Measurements from ENCODE around the gene C16orf89. TPM values are rescaled to one million over a fixed set of nuclear protein-coding genes. Genes with fewer than 3 reads are reported as not detected.

C16orf89 gene
- total and polyA plus RNA-seq, 10 of the 15 experiments (the other 5 are each of a cell fraction or from before 2014, with no cell fraction given): not detected

DNA sequence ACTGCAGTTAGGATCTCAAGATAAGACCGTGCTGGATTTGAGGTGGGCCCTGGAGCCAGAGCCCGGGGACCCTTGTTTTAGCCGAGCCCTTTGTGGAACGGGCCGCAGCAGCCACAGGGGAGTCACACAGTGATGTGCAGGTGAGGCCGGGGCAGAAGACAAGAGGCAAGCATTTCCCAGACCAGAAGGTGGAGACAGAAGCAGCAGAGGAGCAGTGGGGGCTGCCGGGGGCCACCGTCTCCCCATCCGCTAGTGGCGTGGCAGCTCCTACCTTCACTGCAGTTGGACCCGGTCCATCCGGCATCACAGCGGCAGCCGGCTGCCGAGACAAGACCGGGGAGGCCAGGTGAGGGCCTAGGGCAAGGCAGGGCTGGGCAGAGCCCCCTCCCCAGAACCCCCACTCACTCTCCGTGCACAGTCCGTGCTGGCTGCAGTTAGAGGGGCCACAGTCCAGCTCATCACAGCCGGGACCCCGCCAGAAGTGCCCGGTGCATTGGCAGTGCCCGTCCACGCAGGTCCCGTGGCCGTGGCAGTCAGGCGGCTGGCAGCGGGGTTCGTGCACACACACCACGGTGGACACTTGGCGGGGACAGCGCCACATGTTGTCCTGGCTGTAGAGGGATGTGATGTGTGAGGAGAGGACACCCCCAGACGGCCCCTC is 38.1 kb downstream of the C16orf89 start (continued):
- TF ChIP-seq, protein P1, sequence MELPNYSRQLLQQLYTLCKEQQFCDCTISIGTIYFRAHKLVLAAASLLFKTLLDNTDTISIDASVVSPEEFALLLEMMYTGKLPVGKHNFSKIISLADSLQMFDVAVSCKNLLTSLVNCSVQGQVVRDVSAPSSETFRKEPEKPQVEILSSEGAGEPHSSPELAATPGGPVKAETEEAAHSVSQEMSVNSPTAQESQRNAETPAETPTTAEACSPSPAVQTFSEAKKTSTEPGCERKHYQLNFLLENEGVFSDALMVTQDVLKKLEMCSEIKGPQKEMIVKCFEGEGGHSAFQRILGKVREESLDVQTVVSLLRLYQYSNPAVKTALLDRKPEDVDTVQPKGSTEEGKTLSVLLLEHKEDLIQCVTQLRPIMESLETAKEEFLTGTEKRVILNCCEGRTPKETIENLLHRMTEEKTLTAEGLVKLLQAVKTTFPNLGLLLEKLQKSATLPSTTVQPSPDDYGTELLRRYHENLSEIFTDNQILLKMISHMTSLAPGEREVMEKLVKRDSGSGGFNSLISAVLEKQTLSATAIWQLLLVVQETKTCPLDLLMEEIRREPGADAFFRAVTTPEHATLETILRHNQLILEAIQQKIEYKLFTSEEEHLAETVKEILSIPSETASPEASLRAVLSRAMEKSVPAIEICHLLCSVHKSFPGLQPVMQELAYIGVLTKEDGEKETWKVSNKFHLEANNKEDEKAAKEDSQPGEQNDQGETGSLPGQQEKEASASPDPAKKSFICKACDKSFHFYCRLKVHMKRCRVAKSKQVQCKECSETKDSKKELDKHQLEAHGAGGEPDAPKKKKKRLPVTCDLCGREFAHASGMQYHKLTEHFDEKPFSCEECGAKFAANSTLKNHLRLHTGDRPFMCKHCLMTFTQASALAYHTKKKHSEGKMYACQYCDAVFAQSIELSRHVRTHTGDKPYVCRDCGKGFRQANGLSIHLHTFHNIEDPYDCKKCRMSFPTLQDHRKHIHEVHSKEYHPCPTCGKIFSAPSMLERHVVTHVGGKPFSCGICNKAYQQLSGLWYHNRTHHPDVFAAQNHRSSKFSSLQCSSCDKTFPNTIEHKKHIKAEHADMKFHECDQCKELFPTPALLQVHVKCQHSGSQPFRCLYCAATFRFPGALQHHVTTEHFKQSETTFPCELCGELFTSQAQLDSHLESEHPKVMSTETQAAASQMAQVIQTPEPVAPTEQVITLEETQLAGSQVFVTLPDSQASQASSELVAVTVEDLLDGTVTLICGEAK (IDR thresholded peaks at IDR 0.05; ENCODE audit: borderline replicate concordance): no peak
- TF ChIP-seq NFYA (IDR thresholded peaks at IDR 0.05; ENCODE audit: borderline replicate concordance, low read depth, low read length) (no peak), MYC (IDR thresholded peaks at IDR 0.05; ENCODE audit: insufficient read depth, insufficient read length, insufficient replicate concordance, low read length, severe bottlenecking) (no peak), KAT2A (conservative IDR thresholded peaks at IDR 0.05; ENCODE audit: control insufficient read depth, low read depth, low read length) (no peak), NR2C2 (IDR thresholded peaks at IDR 0.05; ENCODE audit: borderline replicate concordance, control insufficient read depth, insufficient read length, low read depth) (no peak)
- TF ChIP-seq, protein P2, sequence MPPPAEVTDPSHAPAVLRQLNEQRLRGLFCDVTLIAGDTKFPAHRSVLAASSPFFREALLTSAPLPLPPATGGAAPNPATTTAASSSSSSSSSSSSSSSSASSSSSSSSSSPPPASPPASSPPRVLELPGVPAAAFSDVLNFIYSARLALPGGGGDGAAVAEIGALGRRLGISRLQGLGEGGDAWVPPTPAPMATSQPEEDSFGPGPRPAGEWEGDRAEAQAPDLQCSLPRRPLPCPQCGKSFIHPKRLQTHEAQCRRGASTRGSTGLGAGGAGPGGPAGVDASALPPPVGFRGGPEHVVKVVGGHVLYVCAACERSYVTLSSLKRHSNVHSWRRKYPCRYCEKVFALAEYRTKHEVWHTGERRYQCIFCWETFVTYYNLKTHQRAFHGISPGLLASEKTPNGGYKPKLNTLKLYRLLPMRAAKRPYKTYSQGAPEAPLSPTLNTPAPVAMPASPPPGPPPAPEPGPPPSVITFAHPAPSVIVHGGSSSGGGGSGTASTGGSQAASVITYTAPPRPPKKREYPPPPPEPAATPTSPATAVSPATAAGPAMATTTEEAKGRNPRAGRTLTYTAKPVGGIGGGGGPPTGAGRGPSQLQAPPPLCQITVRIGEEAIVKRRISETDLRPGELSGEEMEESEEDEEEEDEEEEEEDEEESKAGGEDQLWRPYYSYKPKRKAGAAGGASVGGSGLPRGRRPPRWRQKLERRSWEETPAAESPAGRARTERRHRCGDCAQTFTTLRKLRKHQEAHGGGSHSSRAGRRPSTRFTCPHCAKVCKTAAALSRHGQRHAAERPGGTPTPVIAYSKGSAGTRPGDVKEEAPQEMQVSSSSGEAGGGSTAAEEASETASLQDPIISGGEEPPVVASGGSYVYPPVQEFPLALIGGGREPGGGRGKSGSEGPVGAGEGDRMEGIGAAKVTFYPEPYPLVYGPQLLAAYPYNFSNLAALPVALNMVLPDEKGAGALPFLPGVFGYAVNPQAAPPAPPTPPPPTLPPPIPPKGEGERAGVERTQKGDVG (CRISPR knock-in tag; IDR thresholded peaks at IDR 0.05): no peak
- TF ChIP-seq, protein P3, sequence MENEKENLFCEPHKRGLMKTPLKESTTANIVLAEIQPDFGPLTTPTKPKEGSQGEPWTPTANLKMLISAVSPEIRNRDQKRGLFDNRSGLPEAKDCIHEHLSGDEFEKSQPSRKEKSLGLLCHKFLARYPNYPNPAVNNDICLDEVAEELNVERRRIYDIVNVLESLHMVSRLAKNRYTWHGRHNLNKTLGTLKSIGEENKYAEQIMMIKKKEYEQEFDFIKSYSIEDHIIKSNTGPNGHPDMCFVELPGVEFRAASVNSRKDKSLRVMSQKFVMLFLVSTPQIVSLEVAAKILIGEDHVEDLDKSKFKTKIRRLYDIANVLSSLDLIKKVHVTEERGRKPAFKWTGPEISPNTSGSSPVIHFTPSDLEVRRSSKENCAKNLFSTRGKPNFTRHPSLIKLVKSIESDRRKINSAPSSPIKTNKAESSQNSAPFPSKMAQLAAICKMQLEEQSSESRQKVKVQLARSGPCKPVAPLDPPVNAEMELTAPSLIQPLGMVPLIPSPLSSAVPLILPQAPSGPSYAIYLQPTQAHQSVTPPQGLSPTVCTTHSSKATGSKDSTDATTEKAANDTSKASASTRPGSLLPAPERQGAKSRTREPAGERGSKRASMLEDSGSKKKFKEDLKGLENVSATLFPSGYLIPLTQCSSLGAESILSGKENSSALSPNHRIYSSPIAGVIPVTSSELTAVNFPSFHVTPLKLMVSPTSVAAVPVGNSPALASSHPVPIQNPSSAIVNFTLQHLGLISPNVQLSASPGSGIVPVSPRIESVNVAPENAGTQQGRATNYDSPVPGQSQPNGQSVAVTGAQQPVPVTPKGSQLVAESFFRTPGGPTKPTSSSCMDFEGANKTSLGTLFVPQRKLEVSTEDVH (IDR thresholded peaks at IDR 0.05; ENCODE audit: low read depth, partially characterized antibody): no peak
- TF ChIP-seq, protein P4, sequence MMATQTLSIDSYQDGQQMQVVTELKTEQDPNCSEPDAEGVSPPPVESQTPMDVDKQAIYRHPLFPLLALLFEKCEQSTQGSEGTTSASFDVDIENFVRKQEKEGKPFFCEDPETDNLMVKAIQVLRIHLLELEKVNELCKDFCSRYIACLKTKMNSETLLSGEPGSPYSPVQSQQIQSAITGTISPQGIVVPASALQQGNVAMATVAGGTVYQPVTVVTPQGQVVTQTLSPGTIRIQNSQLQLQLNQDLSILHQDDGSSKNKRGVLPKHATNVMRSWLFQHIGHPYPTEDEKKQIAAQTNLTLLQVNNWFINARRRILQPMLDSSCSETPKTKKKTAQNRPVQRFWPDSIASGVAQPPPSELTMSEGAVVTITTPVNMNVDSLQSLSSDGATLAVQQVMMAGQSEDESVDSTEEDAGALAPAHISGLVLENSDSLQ (IDR thresholded peaks at IDR 0.05): no peak

Data from GM12878 (cell line).